Measurements from ENCODE around the gene VCX3A.
"Not testable (repeated sequence)": the region's sequence is repeated elsewhere in the genome, so short reads cannot be mapped to it uniquely, and the experiment has no call there.

VCX3A gene

DNA sequence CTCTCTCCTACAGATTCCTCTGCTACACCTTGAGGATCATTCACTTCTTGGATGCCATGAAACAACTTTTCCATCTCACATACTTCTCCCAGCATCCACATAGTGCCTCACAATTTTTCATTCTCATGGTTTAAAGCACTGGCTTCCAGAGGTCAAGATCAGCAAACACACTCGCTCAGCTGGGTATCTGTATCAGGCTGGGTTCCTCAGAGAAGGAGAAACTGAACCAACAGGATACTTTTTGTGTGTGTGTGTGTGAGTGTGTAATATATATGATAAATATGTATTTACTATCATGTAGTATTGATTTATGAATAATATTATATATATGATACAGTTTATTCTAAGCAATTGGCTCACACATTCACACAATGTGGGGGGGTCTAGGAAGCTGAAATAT, at the start of gene VCX3A:
VCX3A (minus strand) TSS at position 101 of the 400 bp plus-strand sequence. CDS start 621 bp downstream, outside the sequence.
- not testable (repeated sequence) for ATAC-seq

DNA sequence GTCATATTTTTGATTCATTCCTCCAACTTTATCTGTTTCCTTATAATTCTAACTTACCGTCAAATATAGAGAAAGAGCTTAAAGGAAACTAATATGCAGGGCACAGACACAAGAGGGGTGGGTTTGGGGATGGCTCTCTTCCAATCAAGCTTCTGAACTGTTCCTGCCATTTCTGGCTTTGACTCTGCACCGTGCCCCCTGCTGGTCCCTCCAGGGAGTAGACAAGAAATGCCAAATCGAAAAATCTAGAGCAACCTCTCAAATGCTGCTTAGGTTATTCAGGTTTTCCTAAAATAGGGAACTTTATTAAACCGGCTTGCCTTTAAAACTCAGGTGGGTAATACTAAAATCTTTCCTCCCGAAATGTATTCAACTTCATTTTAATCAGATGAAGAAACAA, 39.8 kb upstream of the VCX3A start:
- TF ChIP-seq ZC3H10 (CRISPR knock-in tag; IDR thresholded peaks at IDR 0.05), result no peak
- TF ChIP-seq, protein P1, sequence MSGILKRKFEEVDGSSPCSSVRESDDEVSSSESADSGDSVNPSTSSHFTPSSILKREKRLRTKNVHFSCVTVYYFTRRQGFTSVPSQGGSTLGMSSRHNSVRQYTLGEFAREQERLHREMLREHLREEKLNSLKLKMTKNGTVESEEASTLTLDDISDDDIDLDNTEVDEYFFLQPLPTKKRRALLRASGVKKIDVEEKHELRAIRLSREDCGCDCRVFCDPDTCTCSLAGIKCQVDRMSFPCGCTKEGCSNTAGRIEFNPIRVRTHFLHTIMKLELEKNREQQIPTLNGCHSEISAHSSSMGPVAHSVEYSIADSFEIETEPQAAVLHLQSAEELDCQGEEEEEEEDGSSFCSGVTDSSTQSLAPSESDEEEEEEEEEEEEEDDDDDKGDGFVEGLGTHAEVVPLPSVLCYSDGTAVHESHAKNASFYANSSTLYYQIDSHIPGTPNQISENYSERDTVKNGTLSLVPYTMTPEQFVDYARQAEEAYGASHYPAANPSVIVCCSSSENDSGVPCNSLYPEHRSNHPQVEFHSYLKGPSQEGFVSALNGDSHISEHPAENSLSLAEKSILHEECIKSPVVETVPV (CRISPR knock-in tag; IDR thresholded peaks at IDR 0.05), result no peak
- TF ChIP-seq ZNF8 (CRISPR knock-in tag; IDR thresholded peaks at IDR 0.05), result no peak
- TF ChIP-seq GLIS3 (CRISPR knock-in tag; IDR thresholded peaks at IDR 0.05), result no peak
- TF ChIP-seq, protein P2, sequence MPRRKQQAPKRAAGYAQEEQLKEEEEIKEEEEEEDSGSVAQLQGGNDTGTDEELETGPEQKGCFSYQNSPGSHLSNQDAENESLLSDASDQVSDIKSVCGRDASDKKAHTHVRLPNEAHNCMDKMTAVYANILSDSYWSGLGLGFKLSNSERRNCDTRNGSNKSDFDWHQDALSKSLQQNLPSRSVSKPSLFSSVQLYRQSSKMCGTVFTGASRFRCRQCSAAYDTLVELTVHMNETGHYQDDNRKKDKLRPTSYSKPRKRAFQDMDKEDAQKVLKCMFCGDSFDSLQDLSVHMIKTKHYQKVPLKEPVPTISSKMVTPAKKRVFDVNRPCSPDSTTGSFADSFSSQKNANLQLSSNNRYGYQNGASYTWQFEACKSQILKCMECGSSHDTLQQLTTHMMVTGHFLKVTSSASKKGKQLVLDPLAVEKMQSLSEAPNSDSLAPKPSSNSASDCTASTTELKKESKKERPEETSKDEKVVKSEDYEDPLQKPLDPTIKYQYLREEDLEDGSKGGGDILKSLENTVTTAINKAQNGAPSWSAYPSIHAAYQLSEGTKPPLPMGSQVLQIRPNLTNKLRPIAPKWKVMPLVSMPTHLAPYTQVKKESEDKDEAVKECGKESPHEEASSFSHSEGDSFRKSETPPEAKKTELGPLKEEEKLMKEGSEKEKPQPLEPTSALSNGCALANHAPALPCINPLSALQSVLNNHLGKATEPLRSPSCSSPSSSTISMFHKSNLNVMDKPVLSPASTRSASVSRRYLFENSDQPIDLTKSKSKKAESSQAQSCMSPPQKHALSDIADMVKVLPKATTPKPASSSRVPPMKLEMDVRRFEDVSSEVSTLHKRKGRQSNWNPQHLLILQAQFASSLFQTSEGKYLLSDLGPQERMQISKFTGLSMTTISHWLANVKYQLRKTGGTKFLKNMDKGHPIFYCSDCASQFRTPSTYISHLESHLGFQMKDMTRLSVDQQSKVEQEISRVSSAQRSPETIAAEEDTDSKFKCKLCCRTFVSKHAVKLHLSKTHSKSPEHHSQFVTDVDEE (CRISPR knock-in tag; IDR thresholded peaks at IDR 0.05), result no peak
- no peak for TF ChIP-seq ESRRG (CRISPR knock-in tag; IDR thresholded peaks at IDR 0.05)
- TF ChIP-seq, protein P3, sequence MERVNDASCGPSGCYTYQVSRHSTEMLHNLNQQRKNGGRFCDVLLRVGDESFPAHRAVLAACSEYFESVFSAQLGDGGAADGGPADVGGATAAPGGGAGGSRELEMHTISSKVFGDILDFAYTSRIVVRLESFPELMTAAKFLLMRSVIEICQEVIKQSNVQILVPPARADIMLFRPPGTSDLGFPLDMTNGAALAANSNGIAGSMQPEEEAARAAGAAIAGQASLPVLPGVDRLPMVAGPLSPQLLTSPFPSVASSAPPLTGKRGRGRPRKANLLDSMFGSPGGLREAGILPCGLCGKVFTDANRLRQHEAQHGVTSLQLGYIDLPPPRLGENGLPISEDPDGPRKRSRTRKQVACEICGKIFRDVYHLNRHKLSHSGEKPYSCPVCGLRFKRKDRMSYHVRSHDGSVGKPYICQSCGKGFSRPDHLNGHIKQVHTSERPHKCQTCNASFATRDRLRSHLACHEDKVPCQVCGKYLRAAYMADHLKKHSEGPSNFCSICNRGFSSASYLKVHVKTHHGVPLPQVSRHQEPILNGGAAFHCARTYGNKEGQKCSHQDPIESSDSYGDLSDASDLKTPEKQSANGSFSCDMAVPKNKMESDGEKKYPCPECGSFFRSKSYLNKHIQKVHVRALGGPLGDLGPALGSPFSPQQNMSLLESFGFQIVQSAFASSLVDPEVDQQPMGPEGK (CRISPR knock-in tag; IDR thresholded peaks at IDR 0.05; ENCODE audit: borderline replicate concordance), result no peak
- TF ChIP-seq ZFP3 (CRISPR knock-in tag; IDR thresholded peaks at IDR 0.05), result no peak
- no peak for TF ChIP-seq ISL1 (CRISPR knock-in tag; IDR thresholded peaks at IDR 0.05)
- TF ChIP-seq RARB (CRISPR knock-in tag; IDR thresholded peaks at IDR 0.05), result no peak
- TF ChIP-seq, protein P4, sequence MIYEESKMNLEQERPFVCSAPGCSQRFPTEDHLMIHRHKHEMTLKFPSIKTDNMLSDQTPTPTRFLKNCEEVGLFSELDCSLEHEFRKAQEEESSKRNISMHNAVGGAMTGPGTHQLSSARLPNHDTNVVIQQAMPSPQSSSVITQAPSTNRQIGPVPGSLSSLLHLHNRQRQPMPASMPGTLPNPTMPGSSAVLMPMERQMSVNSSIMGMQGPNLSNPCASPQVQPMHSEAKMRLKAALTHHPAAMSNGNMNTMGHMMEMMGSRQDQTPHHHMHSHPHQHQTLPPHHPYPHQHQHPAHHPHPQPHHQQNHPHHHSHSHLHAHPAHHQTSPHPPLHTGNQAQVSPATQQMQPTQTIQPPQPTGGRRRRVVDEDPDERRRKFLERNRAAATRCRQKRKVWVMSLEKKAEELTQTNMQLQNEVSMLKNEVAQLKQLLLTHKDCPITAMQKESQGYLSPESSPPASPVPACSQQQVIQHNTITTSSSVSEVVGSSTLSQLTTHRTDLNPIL (CRISPR knock-in tag; IDR thresholded peaks at IDR 0.05; ENCODE audit: low read depth), result no peak
- TF ChIP-seq ZNF70 (CRISPR knock-in tag; IDR thresholded peaks at IDR 0.05), result no peak
- no peak for TF ChIP-seq CSDC2 (CRISPR knock-in tag; IDR thresholded peaks at IDR 0.05)
- no peak for TF ChIP-seq ZNF565 (CRISPR knock-in tag; conservative IDR thresholded peaks at IDR 0.05; ENCODE audit: low read depth)
- no peak for TF ChIP-seq SNAI2 (CRISPR knock-in tag; IDR thresholded peaks at IDR 0.05)
- no peak for TF ChIP-seq TOX (CRISPR knock-in tag; IDR thresholded peaks at IDR 0.05; ENCODE audit: borderline replicate concordance)
- no peak for ATAC-seq

DNA sequence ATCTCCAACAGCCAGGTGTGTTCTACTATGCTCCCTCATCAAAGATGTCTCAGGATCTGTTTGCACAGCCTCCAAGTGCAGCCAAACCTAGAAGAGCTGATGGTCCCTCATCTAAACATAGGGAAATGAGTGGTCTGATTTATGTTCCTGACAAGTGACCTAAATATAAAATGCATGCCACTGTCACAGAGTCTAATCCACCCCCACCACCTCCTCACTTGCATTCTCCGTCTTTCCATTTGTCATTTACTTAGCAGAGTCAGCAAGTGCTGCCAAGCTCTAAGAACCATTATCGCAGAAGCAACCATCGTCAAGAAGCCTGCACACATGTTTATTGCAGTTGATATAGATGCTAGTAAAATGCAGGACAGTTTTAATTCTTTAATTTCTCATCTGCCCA, 33.1 kb upstream of the VCX3A start:
- ATAC-seq, result no peak
- TF ChIP-seq, protein P3 (CRISPR knock-in tag; IDR thresholded peaks at IDR 0.05; ENCODE audit: borderline replicate concordance), result no peak
- no peak for TF ChIP-seq SNAI2 (CRISPR knock-in tag; IDR thresholded peaks at IDR 0.05)
- no peak for TF ChIP-seq ZNF565 (CRISPR knock-in tag; conservative IDR thresholded peaks at IDR 0.05; ENCODE audit: low read depth)
- no peak for TF ChIP-seq TOX (CRISPR knock-in tag; IDR thresholded peaks at IDR 0.05; ENCODE audit: borderline replicate concordance)
- TF ChIP-seq, protein P2 (CRISPR knock-in tag; IDR thresholded peaks at IDR 0.05), result no peak
- TF ChIP-seq ARNTL (CRISPR knock-in tag; IDR thresholded peaks at IDR 0.05; ENCODE audit: borderline replicate concordance, low read depth), result no peak
- no peak for TF ChIP-seq ISL1 (CRISPR knock-in tag; IDR thresholded peaks at IDR 0.05)
- TF ChIP-seq CSDC2 (CRISPR knock-in tag; IDR thresholded peaks at IDR 0.05), result no peak
- TF ChIP-seq, protein P4 (CRISPR knock-in tag; IDR thresholded peaks at IDR 0.05; ENCODE audit: low read depth), result no peak
- no peak for TF ChIP-seq ZNF70 (CRISPR knock-in tag; IDR thresholded peaks at IDR 0.05)
- TF ChIP-seq, protein P5, sequence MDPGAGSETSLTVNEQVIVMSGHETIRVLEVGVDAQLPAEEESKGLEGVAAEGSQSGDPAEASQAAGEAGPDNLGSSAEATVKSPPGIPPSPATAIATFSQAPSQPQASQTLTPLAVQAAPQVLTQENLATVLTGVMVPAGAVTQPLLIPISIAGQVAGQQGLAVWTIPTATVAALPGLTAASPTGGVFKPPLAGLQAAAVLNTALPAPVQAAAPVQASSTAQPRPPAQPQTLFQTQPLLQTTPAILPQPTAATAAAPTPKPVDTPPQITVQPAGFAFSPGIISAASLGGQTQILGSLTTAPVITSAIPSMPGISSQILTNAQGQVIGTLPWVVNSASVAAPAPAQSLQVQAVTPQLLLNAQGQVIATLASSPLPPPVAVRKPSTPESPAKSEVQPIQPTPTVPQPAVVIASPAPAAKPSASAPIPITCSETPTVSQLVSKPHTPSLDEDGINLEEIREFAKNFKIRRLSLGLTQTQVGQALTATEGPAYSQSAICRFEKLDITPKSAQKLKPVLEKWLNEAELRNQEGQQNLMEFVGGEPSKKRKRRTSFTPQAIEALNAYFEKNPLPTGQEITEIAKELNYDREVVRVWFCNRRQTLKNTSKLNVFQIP (CRISPR knock-in tag; IDR thresholded peaks at IDR 0.05; ENCODE audit: borderline replicate concordance, low read depth), result no peak
- TF ChIP-seq RARB (CRISPR knock-in tag; IDR thresholded peaks at IDR 0.05), result no peak
- no peak for TF ChIP-seq PPARA (CRISPR knock-in tag; IDR thresholded peaks at IDR 0.05; ENCODE audit: borderline replicate concordance)
- no peak for TF ChIP-seq ZFP30 (CRISPR knock-in tag; IDR thresholded peaks at IDR 0.05)
- TF ChIP-seq OSR1 (CRISPR knock-in tag; IDR thresholded peaks at IDR 0.05), result no peak
- no peak for TF ChIP-seq ZC3H10 (CRISPR knock-in tag; IDR thresholded peaks at IDR 0.05)
- no peak for TF ChIP-seq ZFP3 (CRISPR knock-in tag; IDR thresholded peaks at IDR 0.05)
